Right lobe of liver (tissue), 6 donors: ENCODE measurements around the gene SLC2A2. TPM values are rescaled to one million over a fixed set of nuclear protein-coding genes. Genes with fewer than 3 reads are reported as not detected.
A peak's percentile ranks its signal among the peaks of the same experiment; 100 is the strongest.

Source experiments
- ATAC-seq, 4 donors: fragments of 200-7000 bp; cut with Tn5 transposase; one replicate each; pipeline ENCODE4 v1.9.1; 2020; ENCODE audit warnings: mild to moderate bottlenecking in 4 of 4, moderate library complexity in 4 of 4
- DNase-seq, 3 donors: peaks; one replicate each; pipeline ENCODE4 v3.0.0-alpha.2; 2020
- H3K27ac ChIP-seq, 3 donors: fragments of 200-600 bp; one replicate each; pipeline ENCODE4 v1.8.0; 2022
- H3K27me3 ChIP-seq, 2 donors: fragments of 200-600 bp; one replicate each; pipeline ENCODE4 v1.8.0; 2022
- H3K36me3 ChIP-seq, 4 donors: fragments of 200-600 bp; sonication (generic) in 1 of 4; one replicate each; pipeline versions ENCODE4 v1.5.1 to v1.8.0; 2017 to 2022; ENCODE audit warnings: control low read depth in 1 of 4
- H3K4me1 ChIP-seq, 4 donors: fragments of 200-600 bp; sonication (generic) in 1 of 4; one replicate each; pipeline versions ENCODE4 v1.5.1 to v1.8.0; 2017 to 2022; ENCODE audit warnings: control low read depth in 1 of 4
- H3K4me3 ChIP-seq, 3 donors: fragments of 200-600 bp; one replicate each; pipeline ENCODE4 v1.8.0; 2022
- H3K9me3 ChIP-seq, 4 donors: fragments of 200-600 bp; sonication (generic) in 1 of 4; one replicate each; pipeline versions ENCODE4 v1.5.1 to v1.8.0; 2017 to 2022; ENCODE audit warnings: control low read depth in 1 of 4
- POLR2A ChIP-seq: fragments of 450-650 bp; IDR thresholded peaks from one replicate; pipeline ENCODE4 v1.6.1; 2017; ENCODE audit warnings: antibody characterized with exemption, mild to moderate bottlenecking
- WGBS: methylation state at CpG from one replicate; pipeline ENCODE4 v1.1.6; 2018; ENCODE audit warnings: low coverage, low lambda C conversion rate; ENCODE audit not compliant: insufficient coverage; ENCODE audit errors: missing lambda C conversion rate; 5-methylcytosine and 5-hydroxymethylcytosine counted together
- intact Hi-C, 2 donors: fragments of 100-400 bp; cut with DNase I; formaldehyde crosslinking; loops; one replicate each; pipeline versions ENCODE4 v1.11.2 to v1.14.1; 2022
- total RNA-seq, 6 experiments: library from RNA; depleted of rRNA in 2 of 6; stranded (reverse); fragments of >200 nt in 2 of 6; fragmentation: NEBNext Ultra II Directional in 3 of 6; extraction: Animal tissue kit (Norgen Biotek cat#: 25700) in 3 of 6; gene quantifications; one replicate each; pipeline versions ENCODE4 v1.1.0 to v1.2.4, GENCODE V29; 2016 to 2023
- TF ChIP-seq, protein P1 (sequence below), 4 donors: fragments of 200-600 bp in 3 of 4; fragments of 450-650 bp in 1 of 4; IDR thresholded peaks; one replicate each; pipeline versions ENCODE4 v1.5.1 to v1.8.0; 2016 to 2022; ENCODE audit warnings: antibody characterized with exemption in 4 of 4, mild to moderate bottlenecking in 2 of 4
- donor health status: DM: no; HTN: yes; CAD: no.
- donor health status: DM: no; HTN: no; CAD: no.
- donor health status: DM: no; HTN: no; CAD: no.
- donor health status: DM: no; HTN: yes; CAD: no.
- donor health status: DM: no; HTN: yes; CAD: no.

Gene SLC2A2
- total RNA-seq, 6 experiments from 2014 or later, result 162 to 465 (median 276) TPM

DNA sequence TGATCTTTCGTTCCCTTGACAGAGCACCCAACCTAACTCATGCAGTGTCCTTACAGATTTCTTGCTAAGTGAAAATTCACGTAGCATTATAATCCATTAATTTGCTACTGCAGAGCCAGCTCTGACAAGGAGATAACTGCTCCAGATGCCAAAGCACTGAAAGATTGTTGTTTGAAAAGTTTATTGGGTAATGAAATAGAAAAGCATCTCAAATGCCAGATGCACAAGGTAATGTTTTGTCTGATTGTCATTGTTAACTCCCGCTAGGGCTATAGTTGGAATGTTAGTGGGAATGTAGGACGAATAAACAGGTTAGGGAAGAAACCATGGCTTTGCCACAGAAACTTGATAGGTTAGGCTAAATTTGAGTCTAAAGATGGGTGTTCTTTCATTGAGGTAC is 20.2 kb upstream of the SLC2A2 start:
- H3K27ac ChIP-seq, result no peak overlapping the region
- no peaks in the 10 kb centered on the region for H3K36me3 ChIP-seq
- H3K4me3 ChIP-seq, result no peak overlapping the region
- H3K27me3 ChIP-seq, result no peaks in the 10 kb centered on the region
- no peak for DNase-seq
- ATAC-seq, result no peak
- 45% methylated on average over 4 of the region's 4 CpGs for WGBS
- no peak for TF ChIP-seq POLR2A
- H3K4me1 ChIP-seq, result peaks cover 0 to 40% (median 8%) of the 10 kb centered on the region in 4 donors
- intact Hi-C loops, result no loop called here
- H3K9me3 ChIP-seq, result no peaks in the 10 kb centered on the region

DNA sequence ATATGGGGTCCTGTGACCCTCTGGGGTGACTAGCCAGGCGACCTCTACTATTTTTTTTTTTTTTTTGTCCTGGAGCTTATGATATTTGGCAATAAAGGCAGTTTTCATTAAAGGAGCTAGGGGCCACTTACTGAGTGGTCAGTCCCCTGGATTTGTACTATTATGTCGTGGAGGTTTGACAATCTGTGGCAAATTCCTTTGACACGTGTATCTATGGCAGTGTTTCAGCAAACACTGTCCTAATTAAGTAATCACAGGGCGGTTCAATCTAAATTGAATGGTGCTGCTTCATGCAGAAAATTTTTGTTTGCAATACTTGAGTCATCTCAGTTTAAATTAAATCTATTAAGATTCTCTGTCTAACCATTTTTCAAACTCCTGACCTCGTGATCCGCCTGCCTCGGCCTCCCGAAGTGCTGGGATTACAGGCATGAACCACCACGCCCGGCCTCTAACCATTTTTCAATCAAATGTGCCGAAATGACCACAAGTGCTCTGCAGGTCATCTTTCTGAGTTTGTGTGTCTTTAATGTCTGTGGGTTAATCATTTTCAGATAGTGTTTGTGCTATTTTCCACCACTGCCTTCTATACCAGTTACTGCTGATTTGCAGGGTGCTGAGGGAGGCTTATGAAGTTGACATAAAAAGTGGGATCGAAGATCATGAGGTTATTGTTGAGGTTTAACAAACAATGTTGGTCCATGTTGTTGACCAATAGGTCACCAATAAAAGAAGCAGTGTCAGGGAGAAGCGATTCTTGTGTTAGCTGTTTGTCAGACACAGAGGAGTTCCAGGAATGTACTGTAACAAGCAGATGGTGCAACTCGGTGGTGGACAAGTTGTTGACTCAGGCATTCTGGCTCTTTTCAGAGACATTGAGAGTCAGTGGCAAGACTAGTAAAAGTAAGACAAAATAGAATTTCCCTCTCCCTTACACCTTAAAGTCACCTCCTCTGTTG is 18.6 kb upstream of the SLC2A2 start:
- Histone ChIP-seq H3K4me1 (peaks cover 0 to 37% (median 8%) of the 10 kb centered on the region in 4 donors), H3K4me3 (peak overlapping the region in 2 of 3 donors; percentile 24 to 25), H3K36me3 (no peaks in the 10 kb centered on the region), H3K9me3 (no peaks in the 10 kb centered on the region), H3K27ac (peak overlapping the region; percentile 50 to 80 (median 77)), H3K27me3 (no peaks in the 10 kb centered on the region)
- DNase-seq, result peak in 2 of 3 donors; percentile 62 to 81
- intact Hi-C loops, result no loop called here
- peak; percentile 75 to 85 (median 80) for ATAC-seq
- WGBS, result 26% methylated on average over 14 of the region's 14 CpGs
- no peak for TF ChIP-seq POLR2A
- TF ChIP-seq, protein P1, sequence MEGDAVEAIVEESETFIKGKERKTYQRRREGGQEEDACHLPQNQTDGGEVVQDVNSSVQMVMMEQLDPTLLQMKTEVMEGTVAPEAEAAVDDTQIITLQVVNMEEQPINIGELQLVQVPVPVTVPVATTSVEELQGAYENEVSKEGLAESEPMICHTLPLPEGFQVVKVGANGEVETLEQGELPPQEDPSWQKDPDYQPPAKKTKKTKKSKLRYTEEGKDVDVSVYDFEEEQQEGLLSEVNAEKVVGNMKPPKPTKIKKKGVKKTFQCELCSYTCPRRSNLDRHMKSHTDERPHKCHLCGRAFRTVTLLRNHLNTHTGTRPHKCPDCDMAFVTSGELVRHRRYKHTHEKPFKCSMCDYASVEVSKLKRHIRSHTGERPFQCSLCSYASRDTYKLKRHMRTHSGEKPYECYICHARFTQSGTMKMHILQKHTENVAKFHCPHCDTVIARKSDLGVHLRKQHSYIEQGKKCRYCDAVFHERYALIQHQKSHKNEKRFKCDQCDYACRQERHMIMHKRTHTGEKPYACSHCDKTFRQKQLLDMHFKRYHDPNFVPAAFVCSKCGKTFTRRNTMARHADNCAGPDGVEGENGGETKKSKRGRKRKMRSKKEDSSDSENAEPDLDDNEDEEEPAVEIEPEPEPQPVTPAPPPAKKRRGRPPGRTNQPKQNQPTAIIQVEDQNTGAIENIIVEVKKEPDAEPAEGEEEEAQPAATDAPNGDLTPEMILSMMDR (IDR thresholded peaks at IDR 0.05), result no peak

DNA sequence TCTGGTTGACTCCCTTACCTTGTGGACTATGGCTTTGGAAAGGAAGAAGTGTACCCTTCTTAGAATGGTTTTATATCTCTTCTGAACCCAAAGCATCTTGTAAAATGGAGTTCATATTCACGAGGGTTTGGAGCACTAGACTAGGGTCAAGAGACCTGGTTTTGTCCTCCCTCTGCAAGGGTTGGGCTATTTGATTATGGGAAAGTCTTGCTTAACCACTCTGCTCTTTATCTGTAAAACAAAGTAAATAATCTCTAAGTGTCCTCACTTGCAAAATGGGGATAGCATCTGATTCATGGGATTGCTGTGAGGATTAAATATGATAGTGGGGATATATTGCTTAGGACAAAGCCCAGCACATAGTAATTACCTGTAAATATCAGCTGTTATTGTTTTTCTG is 17.9 kb upstream of the SLC2A2 start:
- Histone ChIP-seq H3K9me3 (no peaks in the 10 kb centered on the region), H3K4me1 (peaks cover 0 to 35% (median 8%) of the 10 kb centered on the region in 4 donors), H3K36me3 (no peaks in the 10 kb centered on the region), H3K27me3 (no peaks in the 10 kb centered on the region), H3K4me3 (peak overlapping the region in 1 of 3 donors; percentile 8), H3K27ac (peak overlapping the region in 2 of 3 donors; percentile 34 to 65)
- ATAC-seq (peak; percentile 61 to 70 (median 66)), DNase-seq (no peak)
- no peak for TF ChIP-seq POLR2A
- TF ChIP-seq, protein P1 (IDR thresholded peaks at IDR 0.05), result no peak
- 8% methylated on average over 1 of the region's 1 CpG for WGBS
- intact Hi-C loops, result no loop called here

GRCh38 chr3:171039674-171040073 is 13.2 kb upstream of the SLC2A2 start:
- TF ChIP-seq, protein P1 (IDR thresholded peaks at IDR 0.05), result no peak
- TF ChIP-seq POLR2A, result no peak
- intact Hi-C loops, result no loop called here

DNA sequence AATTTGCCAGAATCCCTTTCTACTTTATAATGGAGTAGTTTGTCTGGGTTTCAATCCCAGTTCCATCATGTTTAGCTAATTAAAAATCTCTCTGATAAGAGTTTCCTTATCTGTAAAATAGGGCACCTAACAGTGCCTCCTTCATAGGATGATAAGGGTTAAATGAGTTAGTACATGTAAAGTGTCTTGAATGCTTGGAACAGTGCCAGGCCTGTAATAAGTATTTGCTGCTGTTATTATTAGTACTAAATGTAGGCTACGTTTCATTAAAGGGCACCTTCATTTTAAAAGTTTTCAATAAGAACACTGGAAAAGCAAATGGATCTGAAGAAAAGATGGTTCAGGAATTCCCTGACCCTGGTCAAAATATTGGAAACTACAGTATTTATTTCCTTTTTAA is 11.8 kb upstream of the SLC2A2 start:
- Histone ChIP-seq H3K27me3 (no peaks in the 10 kb centered on the region), H3K36me3 (no peaks in the 10 kb centered on the region), H3K4me1 (peaks cover 0 to 7% (median 3%) of the 10 kb centered on the region in 4 donors), H3K9me3 (no peaks in the 10 kb centered on the region), H3K4me3 (no peak overlapping the region), H3K27ac (no peak overlapping the region)
- DNase-seq (no peak), ATAC-seq (no peak)
- TF ChIP-seq, protein P1 (IDR thresholded peaks at IDR 0.05), result no peak
- no peak for TF ChIP-seq POLR2A
- 57% methylated on average over 1 of the region's 1 CpG for WGBS
- intact Hi-C loops, result no loop called here

More at GRCh38 chr3:171039674-171040073, 13.2 kb upstream of the SLC2A2 start:
- H3K36me3 ChIP-seq, result no peaks in the 10 kb centered on the region
- WGBS, result 83% methylated on average over 1 of the region's 1 CpG
- DNase-seq, result no peak
- H3K27ac ChIP-seq, result no peak overlapping the region
- no peak overlapping the region for H3K4me3 ChIP-seq
- H3K9me3 ChIP-seq, result no peaks in the 10 kb centered on the region
- ATAC-seq, result no peak
- no peaks in the 10 kb centered on the region for H3K27me3 ChIP-seq
- peaks cover 0 to 19% (median 6%) of the 10 kb centered on the region in 4 donors for H3K4me1 ChIP-seq
